ENCODE results near the gene IGSF11.

IGSF11 gene

GRCh38 chr3:119062892-119063291 is 28.2 kb upstream of the IGSF11 start:
- H3K4me3 ChIP-seq (replicated peaks in 1 of 2; ENCODE audit: low read depth in 2 of 2, low read length in 2 of 2) = no peak overlapping the region
- no peak for TF ChIP-seq CTCF (IDR thresholded peaks at IDR 0.05; ENCODE audit: low read depth, low read length)
- DNase-seq (ENCODE audit: low read depth in 2 of 2) = no peak

GRCh38 chr3:119044593-119044992 is 9.9 kb upstream of the IGSF11 start:
- DNase-seq (ENCODE audit: low read depth in 2 of 2) = no peak
- TF ChIP-seq CTCF (IDR thresholded peaks at IDR 0.05; ENCODE audit: low read depth, low read length) = no peak

GRCh38 chr3:119042162-119042561 is 7.5 kb upstream of the IGSF11 start:
- DNase-seq (ENCODE audit: low read depth in 2 of 2) = no peak
- H3K4me3 ChIP-seq (replicated peaks in 1 of 2; ENCODE audit: low read depth in 2 of 2, low read length in 2 of 2) = no peak overlapping the region
- TF ChIP-seq CTCF (IDR thresholded peaks at IDR 0.05; ENCODE audit: low read depth, low read length) = no peak

More at GRCh38 chr3:119044593-119044992, 9.9 kb upstream of the IGSF11 start:
- no peak overlapping the region for H3K4me3 ChIP-seq (replicated peaks in 1 of 2; ENCODE audit: low read depth in 2 of 2, low read length in 2 of 2)

GRCh38 chr3:119035014-119035346 is 334 bp upstream of the IGSF11 start:
- peak overlapping the region in 1 of 2 donors; percentile 58 for H3K4me3 ChIP-seq (replicated peaks in 1 of 2; ENCODE audit: low read depth in 2 of 2, low read length in 2 of 2)
- TF ChIP-seq CTCF (IDR thresholded peaks at IDR 0.05; ENCODE audit: low read depth, low read length) = no peak
- peak in 1 of 2 donors; percentile 2 for DNase-seq (ENCODE audit: low read depth in 2 of 2)

GRCh38 chr3:119033393-119034255 is 1.0 kb downstream of the IGSF11 start:
- no peak for TF ChIP-seq CTCF (IDR thresholded peaks at IDR 0.05; ENCODE audit: low read depth, low read length)
- DNase-seq (ENCODE audit: low read depth in 2 of 2) = no peak
- no peak overlapping the region for H3K4me3 ChIP-seq (replicated peaks in 1 of 2; ENCODE audit: low read depth in 2 of 2, low read length in 2 of 2)

GRCh38 chr3:119025171-119025795 is 9.4 kb downstream of the IGSF11 start:
- TF ChIP-seq CTCF (IDR thresholded peaks at IDR 0.05; ENCODE audit: low read depth, low read length) = no peak
- H3K4me3 ChIP-seq (replicated peaks in 1 of 2; ENCODE audit: low read depth in 2 of 2, low read length in 2 of 2) = no peak overlapping the region
- no peak for DNase-seq (ENCODE audit: low read depth in 2 of 2)

Data from cardiac fibroblast (primary cell).